ENCODE data around the gene VRK3.
"Not testable (repeated sequence)": the region's sequence is repeated elsewhere in the genome, so short reads cannot be mapped to it uniquely, and the experiment has no call there.

GRCh38 chr19:49944567-49944966 lies 80.6 kb downstream of the VRK3 start:
- not testable (repeated sequence) for TF ChIP-seq ZSCAN20 (CRISPR knock-in tag; IDR thresholded peaks at IDR 0.05); CTCF (IDR thresholded peaks at IDR 0.05); POLR2A (IDR thresholded peaks at IDR 0.05; ENCODE audit: low read length); TP53 (CRISPR knock-in tag; IDR thresholded peaks at IDR 0.05); NR3C1 (IDR thresholded peaks at IDR 0.05); EP300 (IDR thresholded peaks at IDR 0.05); USF2 (IDR thresholded peaks at IDR 0.05); MYC (IDR thresholded peaks at IDR 0.05; ENCODE audit: borderline replicate concordance, low read length); RAD21 (conservative IDR thresholded peaks at IDR 0.05 in 1 of 2, IDR thresholded peaks at IDR 0.05 in 1 of 2); RFX5 (IDR thresholded peaks at IDR 0.05)
